Neural cell (in vitro differentiated cells): ENCODE data around the gene ELMO1.

Experiments
- CTCF ChIP-seq: fragments of 450-650 bp; IDR thresholded peaks from 2 replicates; pipeline ENCODE4 v1.5.1; 2014; ENCODE audit warnings: antibody characterized with exemption, mild to moderate bottlenecking, moderate library complexity; ENCODE audit not compliant: poor library complexity, severe bottlenecking
- EP300 ChIP-seq: fragments of 450-650 bp; conservative IDR thresholded peaks from 2 replicates; pipeline ENCODE4 v1.6.1; 2014; ENCODE audit warnings: antibody characterized with exemption, mild to moderate bottlenecking, moderate library complexity; ENCODE audit not compliant: poor library complexity, severe bottlenecking
- EZH2 ChIP-seq: fragments of 200-600, 300-800 bp; shearing (Covaris generic), sonication (generic); IDR thresholded peaks from 2 replicates; pipeline ENCODE4 v1.6.1; 2014; ENCODE audit warnings: antibody characterized with exemption, low read length, borderline replicate concordance, mild to moderate bottlenecking; ENCODE audit not compliant: insufficient read depth, poor library complexity, severe bottlenecking

- no peak for TF ChIP-seq EZH2
- no peak for TF ChIP-seq CTCF
- TF ChIP-seq EP300, result no peak
These were observed 378.6 kb downstream of the ELMO1 start for GRCh38 chr7:37070031-37070430.
